K562 (cell line): ENCODE data around the gene CHCHD4. TPM values are rescaled to one million over a fixed set of nuclear protein-coding genes. Genes with fewer than 3 reads are reported as not detected.

Source experiments
- ATAC-seq: fragments of 200-7000 bp; cut with Tn5 transposase; 3 replicates; pipeline ENCODE4 v1.9.1; 2020; ENCODE audit warnings: moderate library complexity
- BruUV-seq: library from RNA; stranded (reverse); fragments of 400-500 nt; replicated peaks from 2 replicates; lab custom pipeline; 2021; lab: Mats Ljungman, UMichigan
- CTCF ChIA-PET: fragments of 300-600 bp; formaldehyde crosslinking; extraction: SDS; loops from one replicate; lab custom pipeline; 2021; ENCODE audit warnings: low intra/inter-chr PET ratio; lab: Yijun Ruan, JAX
- POLR2A ChIA-PET: fragments of 300-600, 350-650 bp; sonication (Branson Sonifier 250); formaldehyde crosslinking; extraction: SDS; loops from one replicate; lab custom pipeline; 2021; ENCODE audit warnings: antibody characterized with exemption, inconsistent platforms; lab: Yijun Ruan, JAX
- DNase-seq, 4 experiments: peaks; one replicate each; pipeline versions ENCODE4 v3.0.0 to v3.0.0-alpha.2; 2011 to 2018; ENCODE audit warnings: low spot score in 3 of 4, mixed read lengths in 3 of 4; ENCODE audit errors: extremely low read depth in 1 of 4
- FAIRE-seq: peaks from 2 replicates; lab custom pipeline; 2011; peaks lifted over from hg19 to GRCh38; lab: Jason Lieb, UNC
- H2AFZ ChIP-seq: 2 replicates; pipeline ENCODE4 v1.6.0; 2011; ENCODE audit warnings: low read depth, low read length, control low read depth, inconsistent platforms
- H3K27ac ChIP-seq: fragments of 200-600 bp; 3 replicates; pipeline ENCODE4 v1.8.0; 2011; ENCODE audit warnings: low read depth, mild to moderate bottlenecking, control low read depth, inconsistent platforms, low read length, moderate library complexity, mixed read lengths; ENCODE audit errors: extremely low read depth
- H3K27me3 ChIP-seq, 2 experiments: fragments of 300-600 bp in 1 of 2; 2 replicates in 1 of 2; 3 replicates in 1 of 2; pipeline versions ENCODE4 v1.6.0 to v1.8.0; 2011; ENCODE audit warnings: inconsistent platforms in 2 of 2, low read length in 2 of 2, mild to moderate bottlenecking in 1 of 2, mixed read lengths in 1 of 2, moderate library complexity in 1 of 2; ENCODE audit not compliant: control insufficient read depth in 2 of 2, insufficient read depth in 2 of 2
- H3K36me3 ChIP-seq: fragments of 300-600 bp; 3 replicates; pipeline ENCODE4 v1.8.0; 2011; ENCODE audit warnings: mild to moderate bottlenecking, low read length, inconsistent platforms; ENCODE audit not compliant: control insufficient read depth, insufficient read depth
- H3K4me1 ChIP-seq, 2 experiments: fragments of 200-600 bp in 1 of 2; replicated peaks in 1 of 2; 2 replicates in 1 of 2; 3 replicates in 1 of 2; pipeline versions ENCODE4 v1.5.1 to v1.8.0; 2011; ENCODE audit warnings: inconsistent platforms in 2 of 2, low read length in 2 of 2, mild to moderate bottlenecking in 1 of 2, mixed read lengths in 1 of 2, moderate library complexity in 1 of 2; ENCODE audit not compliant: control insufficient read depth in 2 of 2, insufficient read depth in 2 of 2
- H3K4me2 ChIP-seq: 2 replicates; pipeline ENCODE4 v1.6.1; 2011; ENCODE audit warnings: low read length, control low read depth, inconsistent platforms, mixed read lengths; ENCODE audit not compliant: insufficient read depth
- H3K4me3 ChIP-seq: fragments of 200-600 bp; sonication (generic), shearing (Covaris generic); 2 replicates; pipeline ENCODE4 v1.5.1; 2016; ENCODE audit warnings: control low read depth, inconsistent platforms
- H3K79me2 ChIP-seq: fragments of 200-600 bp; 3 replicates; pipeline ENCODE4 v1.8.0; 2011; ENCODE audit warnings: low read length, inconsistent platforms; ENCODE audit not compliant: control insufficient read depth, insufficient read depth
- H3K9ac ChIP-seq, 2 experiments: 2 replicates each; pipeline versions ENCODE4 v1.6.0 to v1.6.1; 2011; ENCODE audit warnings: low read depth in 2 of 2, low read length in 2 of 2, control low read depth in 1 of 2, inconsistent platforms in 1 of 2, mild to moderate bottlenecking in 1 of 2, mixed read lengths in 1 of 2; ENCODE audit not compliant: insufficient read depth in 1 of 2
- H3K9me1 ChIP-seq: one replicate; pipeline ENCODE4 v1.6.0; 2011; ENCODE audit warnings: inconsistent platforms, mild to moderate bottlenecking, low read length, moderate library complexity; ENCODE audit not compliant: control insufficient read depth, insufficient read depth
- H3K9me3 ChIP-seq: replicated peaks from 2 replicates; pipeline ENCODE4 v1.5.1; 2011; ENCODE audit warnings: low read depth, low read length, inconsistent platforms; ENCODE audit not compliant: control insufficient read depth, insufficient read depth
- H4K20me1 ChIP-seq: replicated peaks from 2 replicates; pipeline ENCODE4 v1.6.1; 2011; ENCODE audit warnings: low read length, inconsistent platforms, mixed read lengths; ENCODE audit not compliant: control insufficient read depth, insufficient read depth
- ARID4B ChIP-seq: sonication (generic); formaldehyde crosslinking; IDR thresholded peaks from 2 replicates; pipeline ENCODE4 v1.8.0; 2022; ENCODE audit warnings: mild to moderate bottlenecking, missing genetic modification reagents
- CEBPG ChIP-seq, 3 experiments: fragments of 200-800 bp in 1 of 3; sonication (Bioruptor generic) in 1 of 3; sonication (generic) in 1 of 3; formaldehyde crosslinking in 1 of 3; IDR thresholded peaks in 2 of 3; conservative IDR thresholded peaks in 1 of 3; 2 replicates each; pipeline versions ENCODE4 v1.6.1 to v1.8.0; 2016 to 2022; ENCODE audit warnings: missing compliant biosample characterization in 2 of 3, missing genetic modification characterization in 2 of 3, mild to moderate bottlenecking in 1 of 3, missing genetic modification reagents in 1 of 3
- E2F1 ChIP-seq: sonication (generic); formaldehyde crosslinking; IDR thresholded peaks from 2 replicates; pipeline ENCODE4 v1.8.1; 2023; ENCODE audit warnings: mild to moderate bottlenecking, missing genetic modification reagents, moderate library complexity
- NFIC ChIP-seq: fragments of 450-650 bp; IDR thresholded peaks from 2 replicates; pipeline ENCODE4 v1.6.1; 2017; ENCODE audit warnings: mild to moderate bottlenecking, inconsistent platforms
- NR2C2 ChIP-seq, 2 experiments: fragments of 200-800 bp in 1 of 2; sonication (Bioruptor generic) in 1 of 2; sonication (generic) in 1 of 2; formaldehyde crosslinking in 1 of 2; IDR thresholded peaks; 2 replicates each; pipeline versions ENCODE4 v1.6.1 to v1.8.0; 2016 to 2022; ENCODE audit warnings: mild to moderate bottlenecking in 1 of 2, missing compliant biosample characterization in 1 of 2, missing genetic modification characterization in 1 of 2, missing genetic modification reagents in 1 of 2
- ZNF436 ChIP-seq: fragments of 250-450, 450-650 bp; sonication (Bioruptor Pico); formaldehyde crosslinking; IDR thresholded peaks from 2 replicates; pipeline ENCODE4 v1.7.0; 2020; ENCODE audit warnings: mild to moderate bottlenecking
- WGBS: fragments of 100-300 bp; shearing (Covaris generic); methylation state at CpG from one replicate; pipeline ENCODE4 v1.1.6; 2016; ENCODE audit warnings: low coverage, mixed read lengths; ENCODE audit not compliant: insufficient coverage; ENCODE audit errors: missing lambda C conversion rate; 5-methylcytosine and 5-hydroxymethylcytosine counted together
- in situ Hi-C: fragments of 300-500 bp; cut with MboI; formaldehyde crosslinking; loops from 4 replicates; pipeline ENCODE4 v1.15.0; 2018; ENCODE audit warnings: inconsistent platforms, mixed read lengths
- intact Hi-C: fragments of 100-400 bp; cut with micrococcal nuclease; formaldehyde crosslinking; loops from 2 replicates; pipeline ENCODE4 v1.14.2; 2022
- polyA plus RNA-seq, 8 experiments: library from polyadenylated mRNA; depleted of rRNA in 4 of 8; stranded (reverse) in 5 of 8; unstranded in 3 of 8; fragments of >200 nt; fragmentation: Nextera tagmentation in 2 of 8; fragmentation: Illumina TruSeq in 1 of 8; extraction: Ambion mirVana in 2 of 8; extraction: Trizol in 1 of 8; gene quantifications; 2 replicates each; pipeline versions ENCODE4 v1.2.1 to v1.2.3, GENCODE V29; 2011 to 2014; ENCODE audit warnings: inconsistent platforms in 1 of 8, missing spikeins in 1 of 8
- total RNA-seq, 7 experiments: library from RNA; depleted of rRNA in 6 of 7; stranded (reverse); fragments of >200 nt in 6 of 7; fragmentation: Illumina TruSeq in 2 of 7; extraction: Trizol in 2 of 7; gene quantifications; 2 replicates each; pipeline versions ENCODE4 v1.2.1 to v1.2.3, GENCODE V29; 2011 to 2021; ENCODE audit warnings: low replicate concordance in 1 of 7
- TF ChIP-seq, protein P1 (sequence below): IDR thresholded peaks from 2 replicates; pipeline ENCODE4 v1.6.1; 2011; ENCODE audit warnings: borderline replicate concordance, low read depth, mild to moderate bottlenecking, moderate library complexity, low read length; ENCODE audit not compliant: insufficient read depth, poor library complexity, severe bottlenecking
- TF ChIP-seq, protein P2 (sequence below): fragments of 250-450 bp; sonication (Bioruptor Pico); IDR thresholded peaks from 2 replicates; pipeline ENCODE4 v1.5.0; 2021

Gene CHCHD4
- total and polyA plus RNA-seq, 9 of the 15 experiments (the other 6 are each of a cell fraction or from before 2014, with no cell fraction given) = 55.4 to 225 (median 77.2) TPM

GRCh38 chr3:14156843-14157561 lies 32.3 kb upstream of the CHCHD4 start (continued):
- TF ChIP-seq, protein P1, sequence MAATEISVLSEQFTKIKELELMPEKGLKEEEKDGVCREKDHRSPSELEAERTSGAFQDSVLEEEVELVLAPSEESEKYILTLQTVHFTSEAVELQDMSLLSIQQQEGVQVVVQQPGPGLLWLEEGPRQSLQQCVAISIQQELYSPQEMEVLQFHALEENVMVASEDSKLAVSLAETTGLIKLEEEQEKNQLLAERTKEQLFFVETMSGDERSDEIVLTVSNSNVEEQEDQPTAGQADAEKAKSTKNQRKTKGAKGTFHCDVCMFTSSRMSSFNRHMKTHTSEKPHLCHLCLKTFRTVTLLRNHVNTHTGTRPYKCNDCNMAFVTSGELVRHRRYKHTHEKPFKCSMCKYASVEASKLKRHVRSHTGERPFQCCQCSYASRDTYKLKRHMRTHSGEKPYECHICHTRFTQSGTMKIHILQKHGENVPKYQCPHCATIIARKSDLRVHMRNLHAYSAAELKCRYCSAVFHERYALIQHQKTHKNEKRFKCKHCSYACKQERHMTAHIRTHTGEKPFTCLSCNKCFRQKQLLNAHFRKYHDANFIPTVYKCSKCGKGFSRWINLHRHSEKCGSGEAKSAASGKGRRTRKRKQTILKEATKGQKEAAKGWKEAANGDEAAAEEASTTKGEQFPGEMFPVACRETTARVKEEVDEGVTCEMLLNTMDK = no peak

GRCh38 chr3:14156201-14156600 lies 31.5 kb upstream of the CHCHD4 start:
- H3K36me3 ChIP-seq = peaks cover 90% of the 10 kb centered on the region
- intact Hi-C loops = no loop called here
- TF ChIP-seq ZNF436 (CRISPR knock-in tag) (no peak), NFIC (no peak), NR2C2 (CRISPR knock-in tag; IDR thresholded peaks at IDR 0.05) (no peak), NR2C2 (tag; IDR thresholded peaks at IDR 0.05) (no peak), ARID4B (CRISPR knock-in tag) (no peak), E2F1 (no peak), CEBPG (CRISPR knock-in tag; IDR thresholded peaks at IDR 0.05) (no peak), CEBPG (tag; conservative IDR thresholded peaks at IDR 0.05 in 1 of 2, IDR thresholded peaks at IDR 0.05 in 1 of 2) (no peak)
- TF ChIP-seq, protein P2, sequence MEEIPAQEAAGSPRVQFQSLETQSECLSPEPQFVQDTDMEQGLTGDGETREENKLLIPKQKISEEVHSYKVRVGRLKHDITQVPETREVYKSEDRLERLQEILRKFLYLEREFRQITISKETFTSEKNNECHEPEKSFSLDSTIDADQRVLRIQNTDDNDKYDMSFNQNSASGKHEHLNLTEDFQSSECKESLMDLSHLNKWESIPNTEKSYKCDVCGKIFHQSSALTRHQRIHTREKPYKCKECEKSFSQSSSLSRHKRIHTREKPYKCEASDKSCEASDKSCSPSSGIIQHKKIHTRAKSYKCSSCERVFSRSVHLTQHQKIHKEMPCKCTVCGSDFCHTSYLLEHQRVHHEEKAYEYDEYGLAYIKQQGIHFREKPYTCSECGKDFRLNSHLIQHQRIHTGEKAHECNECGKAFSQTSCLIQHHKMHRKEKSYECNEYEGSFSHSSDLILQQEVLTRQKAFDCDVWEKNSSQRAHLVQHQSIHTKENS (CRISPR knock-in tag) = no peak

More at GRCh38 chr3:14156201-14156600, 31.5 kb upstream of the CHCHD4 start:
- ChIA-PET CTCF (no interaction called here), POLR2A (interaction anchor here (0.9 kb wide), 1 partner anchor 12 kb away, joined by 3 read pairs; no protein-coding TSS in a partner anchor)
- no peaks in the 10 kb centered on the region for H3K79me2 ChIP-seq
- no peaks in the 10 kb centered on the region for H3K9me1 ChIP-seq
- no TSS peak for BruUV-seq
- DNase-seq (no peak), ATAC-seq (no peak), FAIRE-seq (no peak)
- H3K27ac ChIP-seq = no peak overlapping the region
- 94% methylated on average over 7 of the region's 7 CpGs for WGBS
- in situ Hi-C loops = no loop called here
- H3K4me1 ChIP-seq = no peaks in the 10 kb centered on the region; a peak in 1 of 5 replicates
- no peak overlapping the region for H2AFZ ChIP-seq
- no peaks in the 10 kb centered on the region for H3K27me3 ChIP-seq
- H3K9ac ChIP-seq = no peak overlapping the region
- no peak overlapping the region for H3K4me3 ChIP-seq
- H3K4me2 ChIP-seq = no peak overlapping the region
- H4K20me1 ChIP-seq = no peaks in the 10 kb centered on the region; the same call in 1 of the 2 replicates
- peaks cover 6% of the 10 kb centered on the region; the same call in 1 of the 2 replicates for H3K9me3 ChIP-seq
